Measurements from ENCODE around the gene ATAD1.
"Not testable (repeated sequence)": the region's sequence is repeated elsewhere in the genome, so short reads cannot be mapped to it uniquely, and the experiment has no call there.

Gene ATAD1

GRCh38 chr10:87817609-87818504 is at the start of gene ATAD1:
Gene ATAD1 (minus strand): TSS chr10:87818226. CDS start chr10:87814599, 3,627 bp downstream.
- peak; percentile 63 to 76 for DNase-seq

DNA sequence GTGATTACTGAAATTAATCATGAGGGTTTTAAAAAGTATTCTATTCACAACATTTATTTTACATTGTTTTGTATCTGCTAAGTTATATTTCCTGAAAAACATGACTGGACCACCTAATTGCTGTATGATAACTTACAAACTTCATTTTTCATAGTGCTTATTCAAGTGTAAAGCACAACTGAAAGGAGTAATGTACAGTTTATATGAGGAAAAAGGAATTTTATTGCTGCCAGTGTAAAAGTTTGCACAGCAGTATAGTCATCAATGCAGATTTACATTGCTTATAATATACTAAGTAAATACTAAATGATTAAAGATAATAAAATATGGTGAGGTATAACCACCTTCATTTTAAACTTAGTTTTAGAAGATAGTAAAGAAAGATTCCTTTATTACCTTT is 49.4 kb upstream of the ATAD1 start:
- no peak for DNase-seq

- DNase-seq = no peak
Measured at GRCh38 chr10:87866412-87866974, 48.5 kb upstream of the ATAD1 start.

GRCh38 chr10:87865241-87865881 is 47.3 kb upstream of the ATAD1 start:
- no peak for DNase-seq

DNA sequence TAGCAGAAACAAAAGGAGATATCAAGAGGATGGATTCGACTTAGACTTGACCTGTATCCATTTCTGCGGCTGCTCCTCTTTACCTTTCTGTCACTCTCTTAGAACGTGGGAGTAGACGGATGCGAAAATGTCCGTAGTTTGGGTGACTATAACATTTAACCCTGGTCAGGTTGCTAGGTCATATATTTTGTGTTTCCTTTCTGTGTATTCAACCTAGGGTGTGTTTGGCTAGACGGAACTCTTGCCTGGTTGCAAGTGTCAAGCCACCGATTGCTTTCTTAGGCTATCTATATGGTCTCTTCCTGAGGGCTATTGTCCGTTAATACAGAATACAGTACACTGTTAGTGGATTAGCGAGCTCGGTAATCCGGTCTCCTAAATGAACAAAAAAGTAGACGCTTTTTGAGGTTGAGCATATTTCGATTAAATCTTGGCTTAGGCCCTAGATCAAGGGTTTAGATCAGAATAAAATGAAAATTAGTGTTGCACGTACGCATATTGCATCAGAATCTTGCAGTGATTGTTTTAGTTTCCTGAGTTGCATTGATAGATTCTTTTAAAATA is 46.6 kb upstream of the ATAD1 start:
- no peak for DNase-seq

GRCh38 chr10:87863951-87864495 is 46.0 kb upstream of the ATAD1 start:
- peak in 1 of 2 donors; percentile 42 for DNase-seq

DNA sequence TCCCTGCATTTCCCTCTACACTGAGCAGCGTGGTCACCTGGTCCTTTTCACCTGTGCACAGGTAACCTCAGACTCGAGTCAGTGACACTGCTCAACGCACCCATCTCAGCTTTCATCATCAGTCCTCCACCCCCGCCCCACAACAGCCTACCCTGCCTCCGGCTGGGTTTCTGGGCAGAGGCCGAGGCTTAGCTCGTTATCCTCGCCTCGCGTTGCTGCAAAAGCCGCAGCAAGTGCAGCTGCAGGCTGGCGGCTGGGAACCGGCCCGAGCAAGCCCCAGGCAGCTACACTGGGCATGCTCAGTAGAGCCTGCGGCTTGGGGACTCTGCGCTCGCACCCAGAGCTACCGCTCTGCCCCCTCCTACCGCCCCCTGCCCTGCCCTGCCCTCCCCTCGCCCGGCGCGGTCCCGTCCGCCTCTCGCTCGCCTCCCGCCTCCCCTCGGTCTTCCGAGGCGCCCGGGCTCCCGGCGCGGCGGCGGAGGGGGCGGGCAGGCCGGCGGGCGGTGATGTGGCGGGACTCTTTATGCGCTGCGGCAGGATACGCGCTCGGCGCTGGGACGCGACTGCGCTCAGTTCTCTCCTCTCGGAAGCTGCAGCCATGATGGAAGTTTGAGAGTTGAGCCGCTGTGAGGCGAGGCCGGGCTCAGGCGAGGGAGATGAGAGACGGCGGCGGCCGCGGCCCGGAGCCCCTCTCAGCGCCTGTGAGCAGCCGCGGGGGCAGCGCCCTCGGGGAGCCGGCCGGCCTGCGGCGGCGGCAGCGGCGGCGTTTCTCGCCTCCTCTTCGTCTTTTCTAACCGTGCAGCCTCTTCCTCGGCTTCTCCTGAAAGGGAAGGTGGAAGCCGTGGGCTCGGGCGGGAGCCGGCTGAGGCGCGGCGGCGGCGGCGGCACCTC is 45.3 kb upstream of the ATAD1 start, which contains the start of the genes KLLN and PTEN:
TSS of gene KLLN (minus strand) at position 481 of the 891 bp plus-strand sequence. CDS start 1,046 bp downstream, outside the sequence.
TSS of gene PTEN (plus strand) at position 573 of the 891 bp plus-strand sequence. CDS start 845 bp downstream, outside the sequence.
- peak; percentile 61 to 83 for DNase-seq

DNA sequence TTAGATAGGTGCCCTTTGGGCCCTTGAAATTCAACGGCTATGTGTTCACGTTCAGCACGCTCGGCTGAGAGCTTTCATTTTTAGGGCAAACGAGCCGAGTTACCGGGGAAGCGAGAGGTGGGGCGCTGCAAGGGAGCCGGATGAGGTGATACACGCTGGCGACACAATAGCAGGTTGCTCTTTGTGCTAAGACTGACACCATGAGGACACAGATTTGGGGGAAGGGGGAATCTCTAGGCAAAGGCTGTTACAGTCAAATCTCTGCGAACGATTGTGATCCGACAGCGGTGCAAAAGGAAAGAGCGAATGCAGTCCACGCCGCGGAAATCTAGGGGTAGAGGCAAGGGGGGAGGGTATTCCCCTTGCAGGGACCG is 44.6 kb upstream of the ATAD1 start:
- no peak for DNase-seq

- DNase-seq = peak; percentile 97 to 98
Measured at GRCh38 chr10:87861953-87862678, 44.1 kb upstream of the ATAD1 start.

- DNase-seq = peak; percentile 62 to 90
Measured at GRCh38 chr10:87861566-87861952, 43.5 kb upstream of the ATAD1 start.

- DNase-seq = no peak
Measured at GRCh38 chr10:87860816-87861403, 42.9 kb upstream of the ATAD1 start.

- DNase-seq = peak in 1 of 2 donors; percentile 82
Measured at GRCh38 chr10:87860156-87860795, 42.2 kb upstream of the ATAD1 start.

- not testable (repeated sequence) for DNase-seq
Measured at GRCh38 chr10:87855665-87856064, 37.6 kb upstream of the ATAD1 start.

- DNase-seq = not testable (repeated sequence)
Measured at GRCh38 chr10:87855247-87855646, 37.2 kb upstream of the ATAD1 start.

DNA sequence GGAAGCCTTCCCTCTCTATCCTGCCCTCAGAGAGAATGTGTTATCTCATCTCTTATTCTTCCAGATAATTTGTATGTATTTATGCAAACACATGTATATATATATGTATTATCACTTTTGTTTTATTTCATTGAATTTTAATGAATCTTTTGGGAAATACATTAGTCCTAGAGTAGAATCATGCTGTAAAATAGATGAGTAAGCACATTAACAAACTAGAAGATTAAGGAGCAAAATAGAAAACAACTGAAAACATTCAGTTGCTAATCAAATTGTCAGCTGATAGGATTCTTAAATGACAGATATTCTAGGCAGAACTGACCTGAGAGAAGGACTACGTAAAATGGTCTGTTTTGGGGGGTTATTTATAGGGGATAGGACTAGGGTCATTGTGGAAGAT is 34.1 kb upstream of the ATAD1 start:
- DNase-seq = no peak

- DNase-seq = peak in 1 of 2 donors; percentile 71
Measured at GRCh38 chr10:87850742-87851205, 32.7 kb upstream of the ATAD1 start.

DNA sequence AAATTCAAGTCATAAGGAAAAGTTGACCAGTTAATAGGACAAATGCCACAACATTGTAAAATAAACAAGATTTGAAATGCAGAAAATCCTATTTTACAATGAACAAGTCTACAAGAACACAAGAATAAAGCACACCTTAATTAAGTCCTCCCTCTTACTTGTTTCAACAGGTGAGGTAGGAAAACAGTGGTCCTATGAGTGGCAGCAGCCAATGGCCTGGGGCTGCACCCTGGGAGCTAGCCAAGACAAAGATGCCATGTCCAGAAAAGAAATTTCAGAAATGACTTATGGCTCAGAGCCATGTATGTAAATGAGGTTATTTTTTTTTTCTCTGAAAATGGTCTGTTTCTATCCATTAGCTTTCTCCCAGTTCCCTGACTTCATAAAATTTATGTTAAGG is 31.0 kb upstream of the ATAD1 start:
- DNase-seq = no peak

- no peak for DNase-seq
Measured at GRCh38 chr10:87847550-87847949, 29.5 kb upstream of the ATAD1 start.

- DNase-seq = not testable (repeated sequence)
Measured at GRCh38 chr10:87846711-87847110, 28.7 kb upstream of the ATAD1 start.

DNA sequence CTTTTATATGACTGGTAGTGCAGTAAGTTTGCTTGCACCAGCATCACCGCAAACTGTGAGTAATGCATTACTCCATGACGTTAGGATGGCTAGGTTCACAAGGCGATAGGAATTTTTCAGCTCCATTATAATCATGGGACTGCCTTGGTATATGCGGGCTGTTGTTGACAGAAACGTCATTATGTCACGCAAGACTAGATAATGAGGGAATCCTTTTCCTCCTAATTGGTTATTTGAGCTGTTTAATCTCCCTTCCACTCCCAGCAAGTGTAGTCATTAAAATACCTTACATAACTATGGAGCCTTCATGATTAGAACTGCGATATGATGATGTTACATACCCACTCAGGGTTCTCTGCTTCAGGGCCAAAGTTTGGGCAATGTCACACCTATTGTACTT is 28.0 kb upstream of the ATAD1 start:
- DNase-seq = no peak
